ENCODE data around the gene SYT5. TPM values are rescaled to one million over a fixed set of nuclear protein-coding genes. Genes with fewer than 3 reads are reported as not detected.

The SYT5 gene
- total and polyA plus RNA-seq, 2 of the 13 experiments (the other 11 are each of a cell fraction or from before 2014, with no cell fraction given), result not detected

- peaks cover 17% of the 10 kb centered on the region for H3K4me1 ChIP-seq (ENCODE audit: insufficient read depth, low read length)
- FAIRE-seq, result no peak
- CTCF ChIA-PET (ENCODE audit: low intra/inter-chr PET ratio, low total read pairs), result no interaction called here
- peaks cover 8% of the 10 kb centered on the region; the same call in 1 of the 2 replicates for H4K20me1 ChIP-seq (ENCODE audit: insufficient read depth, low read length)
- no peak overlapping the region for H3K27ac ChIP-seq (ENCODE audit: extremely low read length, insufficient read depth, low read length)
- no peak overlapping the region for H3K4me3 ChIP-seq (replicated peaks in 1 of 3; ENCODE audit: insufficient read depth in 1 of 3, low read depth in 2 of 3, low read length in 3 of 3)
- H3K27me3 ChIP-seq (ENCODE audit: control insufficient read depth in 1 of 2, insufficient read depth in 2 of 2, low read length in 2 of 2), result no peaks in the 10 kb centered on the region
- intact Hi-C loops (cut with micrococcal nuclease; ENCODE audit: unreplicated experiment) (no loop called here), in situ Hi-C loops (cut with HindIII; ENCODE audit: extremely low pct_ligation_motif_present, low pct_unique_long_range_greater_than_20kb) (no loop called here)
- H3K9ac ChIP-seq (ENCODE audit: insufficient read depth, low read depth, low read length), result no peak overlapping the region
- peaks cover 2% of the 10 kb centered on the region for H3K79me2 ChIP-seq (ENCODE audit: insufficient read depth, low read length)
- peaks cover 28 to 79% of the 10 kb centered on the region in 2 experiments for H3K36me3 ChIP-seq (replicated peaks in 1 of 2; ENCODE audit: control insufficient read depth in 1 of 2, insufficient read depth in 2 of 2, low read length in 2 of 2)
- no peak for DNase-seq (ENCODE audit: low spot score)
- 94% methylated on average over 2 of the region's 5 CpGs for WGBS (ENCODE audit: low lambda C conversion rate)
- no peak overlapping the region for H2AFZ ChIP-seq (ENCODE audit: low read length)
- no peak overlapping the region for H3K4me2 ChIP-seq (ENCODE audit: low read depth, low read length)
- no TSS peak for BruUV-seq (replicated peaks)
- POLR2A ChIA-PET, result interaction anchor here (1.8 kb wide), 1 partner anchor 10 kb away, joined by 8 read pairs; the partner anchor contains the start of gene PTPRH
- ATAC-seq, result no peak
- no peaks in the 10 kb centered on the region for H3K9me3 ChIP-seq (ENCODE audit: low read length)
- TF ChIP-seq ZNF512 (CRISPR knock-in tag; IDR thresholded peaks at IDR 0.05) (0 out of 2 replicates have a peak, but pooled peaks have one; percentile 54), ZNF382 (CRISPR knock-in tag; IDR thresholded peaks at IDR 0.05; ENCODE audit: borderline replicate concordance) (no peak), ZNF747 (CRISPR knock-in tag; IDR thresholded peaks at IDR 0.05; ENCODE audit: borderline replicate concordance) (no peak), ZNF326 (CRISPR knock-in tag; IDR thresholded peaks at IDR 0.05; ENCODE audit: borderline replicate concordance) (no peak), RBFOX2 (IDR thresholded peaks at IDR 0.05; ENCODE audit: low read depth, low read length) (no peak), FOXA1 (IDR thresholded peaks at IDR 0.05) (0 out of 2 replicates have a peak, but pooled peaks have one; percentile 26), FOXA1 (CRISPR knock-in tag; IDR thresholded peaks at IDR 0.05) (no peak), CCDC6 (CRISPR knock-in tag; IDR thresholded peaks at IDR 0.05) (no peak), RFX5 (IDR thresholded peaks at IDR 0.05; ENCODE audit: low read depth, low read length) (no peak), ZNF207 (IDR thresholded peaks at IDR 0.05; ENCODE audit: borderline replicate concordance) (no peak), HOXA7 (CRISPR knock-in tag; IDR thresholded peaks at IDR 0.05) (no peak)
Observed at GRCh38 chr19:55199620-55200204, 19.6 kb upstream of the SYT5 start.
